DMS153 treated with DMSO at 0.1 percent for 48 hours (cell line): ENCODE data around the gene MAML2.

Source experiments
- DNase-seq: peaks from one replicate; lab custom pipeline; 2025; ENCODE audit not compliant: unreplicated experiment; lab: John Stamatoyannopoulos, UW

Gene MAML2

GRCh38 chr11:96107143-96107824 lies 235.7 kb downstream of the MAML2 start:
- DNase-seq = no peak

- no peak for DNase-seq
Observed at GRCh38 chr11:96106645-96107044, 236.3 kb downstream of the MAML2 start.

GRCh38 chr11:96105944-96106343 lies 237.1 kb downstream of the MAML2 start:
- DNase-seq = no peak

- no peak for DNase-seq
Observed at GRCh38 chr11:96105197-96105895, 237.6 kb downstream of the MAML2 start.

- no peak for DNase-seq
Observed at GRCh38 chr11:96104496-96104895, 238.5 kb downstream of the MAML2 start.

- no peak for DNase-seq
Observed at GRCh38 chr11:96103721-96104120, 239.3 kb downstream of the MAML2 start.

- DNase-seq = no peak
Observed at GRCh38 chr11:96103102-96103501, 239.9 kb downstream of the MAML2 start.

GRCh38 chr11:96102664-96103078 lies 240.3 kb downstream of the MAML2 start:
- DNase-seq = no peak

GRCh38 chr11:96101146-96101545 lies 241.8 kb downstream of the MAML2 start:
- no peak for DNase-seq

- DNase-seq = no peak
Observed at GRCh38 chr11:96098511-96099241, 244.3 kb downstream of the MAML2 start.

GRCh38 chr11:96097844-96098421 lies 245.1 kb downstream of the MAML2 start:
- no peak for DNase-seq

- DNase-seq = no peak
Observed at GRCh38 chr11:96096360-96096759, 246.6 kb downstream of the MAML2 start.

- DNase-seq = no peak
Observed at GRCh38 chr11:96095884-96096303, 247.1 kb downstream of the MAML2 start.

GRCh38 chr11:96094156-96094555 lies 248.8 kb downstream of the MAML2 start:
- DNase-seq = no peak

- DNase-seq = no peak
Observed at GRCh38 chr11:96092511-96092910, 250.5 kb downstream of the MAML2 start.

GRCh38 chr11:96091476-96091875 lies 251.5 kb downstream of the MAML2 start:
- DNase-seq = peak; percentile 8

GRCh38 chr11:96090711-96091110 lies 252.3 kb downstream of the MAML2 start:
- no peak for DNase-seq

GRCh38 chr11:96088914-96089313 lies 254.1 kb downstream of the MAML2 start:
- DNase-seq = no peak

GRCh38 chr11:96086111-96086510 lies 256.9 kb downstream of the MAML2 start:
- no peak for DNase-seq

- DNase-seq = no peak
Observed at GRCh38 chr11:96085319-96085930, 257.6 kb downstream of the MAML2 start.
